ENCODE measurements around the gene CRYBB3.

The CRYBB3 gene

Small RNAs within 50 kb of the gene (small RNA-seq; reads per million reads assigned to genes)
- gene Z99916.2 = 0 reads per million in 2 experiments
